Thoracic aorta (tissue), 2 donors: ENCODE measurements around the gene PCGF1. TPM values are rescaled to one million over a fixed set of nuclear protein-coding genes. Genes with fewer than 3 reads are reported as not detected.
"Not testable (repeated sequence)": the region's sequence is repeated elsewhere in the genome, so short reads cannot be mapped to it uniquely, and the experiment has no call there.

Experiments used
- ATAC-seq: fragments of 150-250 bp; one replicate; pipeline ENCODE4 v1.8.0; 2017; ENCODE audit warnings: low read depth; ENCODE audit not compliant: insufficient number of reproducible peaks, low FRiP score
- DNase-seq: peaks from one replicate; pipeline ENCODE4 v3.0.0-alpha.2; 2020; ENCODE audit warnings: low spot score
- H3K27ac ChIP-seq, 2 donors: fragments of 200-600 bp; sonication (generic); 1 replicate in 1 of 2; 2 replicates in 1 of 2; pipeline ENCODE4 v1.5.1; 2016; ENCODE audit warnings: mild to moderate bottlenecking in 2 of 2, moderate library complexity in 2 of 2
- H3K27me3 ChIP-seq: fragments of 200-600 bp; sonication (generic); replicated peaks from 2 replicates; pipeline ENCODE4 v1.6.0; 2016; ENCODE audit warnings: mild to moderate bottlenecking; ENCODE audit not compliant: insufficient read depth
- H3K36me3 ChIP-seq: fragments of 200-600 bp; sonication (generic); one replicate; pipeline ENCODE4 v1.5.1; 2016
- H3K4me1 ChIP-seq, 2 donors: fragments of 200-600 bp; sonication (generic); 1 replicate in 1 of 2; 2 replicates in 1 of 2; pipeline versions ENCODE4 v1.5.1 to v1.6.0; 2016; ENCODE audit warnings: low read depth in 2 of 2, mild to moderate bottlenecking in 1 of 2; ENCODE audit not compliant: control insufficient read depth in 1 of 2
- H3K4me3 ChIP-seq: fragments of 200-600 bp; sonication (generic); 2 replicates; pipeline ENCODE4 v1.5.1; 2016; ENCODE audit warnings: mild to moderate bottlenecking
- H3K9me3 ChIP-seq: fragments of 200-600 bp; sonication (generic); 2 replicates; pipeline ENCODE4 v1.5.1; 2016
- CTCF ChIP-seq: fragments of 200-600 bp; sonication (generic); IDR thresholded peaks from one replicate; pipeline ENCODE4 v1.5.1; 2019; ENCODE audit warnings: antibody characterized with exemption
- total RNA-seq, 2 donors: library from RNA; depleted of rRNA; stranded (reverse); fragments of >200 nt; gene quantifications; one replicate each; pipeline versions ENCODE4 v1.1.0 to v1.2.3, GENCODE V29; 2016

Gene PCGF1
- total RNA-seq, 2 donors from 2014 or later: 7.8 to 8.0 TPM

GRCh38 chr2:74474899-74475298, 32.6 kb downstream of the PCGF1 start:
- Histone ChIP-seq H3K27me3 (no peaks in the 10 kb centered on the region), H3K27ac (no peak overlapping the region), H3K4me1 (peaks cover 13 to 16% of the 10 kb centered on the region in 2 donors), H3K9me3 (no peaks in the 10 kb centered on the region), H3K36me3 (peaks cover 10% of the 10 kb centered on the region), H3K4me3 (no peak overlapping the region)
- ATAC-seq: no peak
- TF ChIP-seq CTCF: no peak
- no peak for DNase-seq

- no peak for DNase-seq
- no peak overlapping the region for H3K4me3 ChIP-seq
- no peaks in the 10 kb centered on the region for H3K27me3 ChIP-seq
- no peak overlapping the region for H3K27ac ChIP-seq
- H3K9me3 ChIP-seq: no peaks in the 10 kb centered on the region
- no peak for TF ChIP-seq CTCF
- peaks cover 13 to 16% of the 10 kb centered on the region in 2 donors for H3K4me1 ChIP-seq
- peaks cover 10% of the 10 kb centered on the region for H3K36me3 ChIP-seq
- no peak for ATAC-seq
Observed at GRCh38 chr2:74474481-74474880, 33.0 kb downstream of the PCGF1 start.

- Histone ChIP-seq H3K27me3 (no peaks in the 10 kb centered on the region), H3K9me3 (no peaks in the 10 kb centered on the region), H3K27ac (peak overlapping the region; percentile 86 to 90), H3K4me1 (peaks cover 13 to 16% of the 10 kb centered on the region in 2 donors), H3K4me3 (peak overlapping the region; percentile 72), H3K36me3 (peaks cover 6% of the 10 kb centered on the region)
- ATAC-seq (no peak), DNase-seq (no peak)
- no peak for TF ChIP-seq CTCF
Observed at GRCh38 chr2:74472945-74473258, 34.6 kb downstream of the PCGF1 start.

GRCh38 chr2:74472086-74472944, 35.2 kb downstream of the PCGF1 start, which contains the start of gene MRPL53:
TSS of gene MRPL53 (minus strand) at chr2:74472680. CDS start at chr2:74472660, 20 bp downstream.
- Histone ChIP-seq H3K9me3 (no peaks in the 10 kb centered on the region), H3K27me3 (no peaks in the 10 kb centered on the region), H3K4me3 (peak within 1 kb of the TSS; percentile 72), H3K36me3 (peaks cover 6% of the 10 kb centered on the region), H3K27ac (peak within 1 kb of the TSS; percentile 86 to 90), H3K4me1 (peaks cover 13 to 16% of the 10 kb centered on the region in 2 donors)
- ATAC-seq: peak; percentile 76
- DNase-seq: peak; percentile 74
- TF ChIP-seq CTCF: no peak

GRCh38 chr2:74471332-74472065, 36.0 kb downstream of the PCGF1 start:
- DNase-seq (no peak), ATAC-seq (no peak)
- H3K36me3 ChIP-seq: peaks cover 6% of the 10 kb centered on the region
- H3K27me3 ChIP-seq: no peaks in the 10 kb centered on the region
- peak overlapping the region; percentile 72 for H3K4me3 ChIP-seq
- TF ChIP-seq CTCF: no peak
- peaks cover 13 to 16% of the 10 kb centered on the region in 2 donors for H3K4me1 ChIP-seq
- peak overlapping the region; percentile 86 to 90 for H3K27ac ChIP-seq
- H3K9me3 ChIP-seq: no peaks in the 10 kb centered on the region

- not testable (repeated sequence) for ATAC-seq, DNase-seq
Observed at GRCh38 chr2:74470742-74471141, 36.8 kb downstream of the PCGF1 start.

More at GRCh38 chr2:74470742-74471141, 36.8 kb downstream of the PCGF1 start:
- not testable (repeated sequence) for H3K27me3 ChIP-seq, H3K36me3 ChIP-seq, H3K4me3 ChIP-seq, H3K9me3 ChIP-seq, H3K27ac ChIP-seq
- peaks cover 17 to 22% of the 10 kb centered on the region in 2 donors for H3K4me1 ChIP-seq
